K562 (cell line): ENCODE results near the gene TMEM126A.

Source experiments
- E2F1 ChIP-seq: sonication (generic); formaldehyde crosslinking; IDR thresholded peaks from 2 replicates; pipeline ENCODE4 v1.8.1; 2023; ENCODE audit warnings: mild to moderate bottlenecking, missing genetic modification reagents, moderate library complexity
- HIVEP1 ChIP-seq: fragments of 250-450 bp; sonication (Bioruptor Pico); IDR thresholded peaks from 2 replicates; pipeline ENCODE4 v1.4.0; 2020; ENCODE audit warnings: mild to moderate bottlenecking
- POLR2AphosphoS5 ChIP-seq: IDR thresholded peaks from 2 replicates; pipeline ENCODE4 v1.6.1; 2011; ENCODE audit warnings: mild to moderate bottlenecking, low read depth, low read length, moderate library complexity; ENCODE audit not compliant: control insufficient read depth, insufficient read depth
- ZNF408 ChIP-seq: fragments of 250-450 bp; sonication (Bioruptor Pico); IDR thresholded peaks from 2 replicates; pipeline ENCODE4 v1.4.0; 2020; ENCODE audit warnings: low read depth, mild to moderate bottlenecking, moderate library complexity
- ZNF717 ChIP-seq: fragments of 250-450 bp; sonication (Bioruptor Pico); IDR thresholded peaks from 2 replicates; pipeline ENCODE4 v1.5.0; 2021
- ZNF740 ChIP-seq, 3 experiments: fragments of 200-800 bp in 1 of 3; sonication (Bioruptor generic) in 1 of 3; sonication (generic) in 1 of 3; formaldehyde crosslinking in 1 of 3; IDR thresholded peaks; 2 replicates each; pipeline versions ENCODE4 v1.6.1 to v1.8.0; 2016 to 2022; ENCODE audit warnings: mild to moderate bottlenecking in 2 of 3, missing compliant biosample characterization in 2 of 3, missing genetic modification characterization in 2 of 3, missing genetic modification reagents in 1 of 3
- ZNF79 ChIP-seq: fragments of 250-450 bp; sonication (Bioruptor Pico); IDR thresholded peaks from 2 replicates; pipeline ENCODE4 v1.4.0; 2020; ENCODE audit warnings: low read depth, mild to moderate bottlenecking, moderate library complexity

GRCh38 chr11:85705800-85706199 lies 58.0 kb downstream of the TMEM126A start:
- TF ChIP-seq ZNF408 (CRISPR knock-in tag) (no peak), POLR2AphosphoS5 (no peak), ZNF79 (CRISPR knock-in tag) (no peak), E2F1 (no peak), HIVEP1 (CRISPR knock-in tag) (no peak), ZNF717 (no peak), ZNF740 (CRISPR knock-in tag; IDR thresholded peaks at IDR 0.05) (no peak), ZNF740 (tag; IDR thresholded peaks at IDR 0.05) (no peak)
